HG03439 (cell line): ENCODE measurements around the gene TEKTIP1.
"Not testable (repeated sequence)": the region's sequence is repeated elsewhere in the genome, so short reads cannot be mapped to it uniquely, and the experiment has no call there.

ENCODE experiments used
- ATAC-seq: cut with Tn5 transposase; IDR thresholded peaks from one replicate; pipeline ENCODE4 v1.9.1; 2021; ENCODE audit warnings: mild to moderate bottlenecking, moderate library complexity; ENCODE audit not compliant: unreplicated experiment

Gene TEKTIP1

GRCh38 chr19:3581792-3582191 is 42.8 kb downstream of the TEKTIP1 start:
- not testable (repeated sequence) for ATAC-seq

- not testable (repeated sequence) for ATAC-seq
Measured at GRCh38 chr19:3584036-3584802, 45.2 kb downstream of the TEKTIP1 start.

DNA sequence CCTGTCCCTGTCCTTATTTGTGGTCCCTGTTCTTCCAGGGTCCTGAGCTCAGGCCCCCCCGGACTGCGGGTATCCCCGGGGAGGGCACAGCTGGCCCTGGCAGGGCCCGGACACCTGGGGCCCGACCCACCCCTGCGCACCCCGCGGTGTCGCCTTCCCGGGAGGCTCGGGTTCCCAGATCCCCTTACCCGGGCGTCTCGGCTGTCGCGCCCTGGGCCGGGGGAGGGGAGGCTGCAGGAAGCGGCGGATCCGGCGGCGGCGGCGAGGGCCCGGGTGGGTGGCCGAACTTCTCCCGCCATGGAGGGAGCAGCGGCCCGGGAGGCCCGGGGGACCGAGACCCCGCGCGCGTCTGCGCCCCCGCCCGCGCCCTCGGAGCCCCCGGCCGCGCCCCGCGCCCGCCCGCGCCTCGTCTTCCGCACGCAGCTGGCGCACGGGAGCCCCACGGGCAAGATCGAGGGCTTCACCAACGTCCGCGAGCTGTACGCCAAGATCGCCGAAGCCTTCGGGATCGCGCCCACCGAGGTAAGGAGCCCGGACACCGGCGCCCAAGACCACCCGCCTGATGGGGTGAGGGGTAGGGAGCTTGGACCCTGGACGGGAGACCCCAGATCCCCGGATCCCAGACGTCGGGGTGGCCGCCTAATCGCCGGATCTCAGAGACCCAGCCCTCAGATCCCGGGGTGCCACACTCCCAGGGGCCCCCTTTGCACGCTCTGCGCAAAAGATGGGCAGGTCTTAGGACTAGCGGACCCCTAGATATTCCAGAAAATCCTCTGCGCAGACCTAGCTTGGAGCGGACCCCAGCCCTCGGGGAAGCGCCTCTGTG is 46.5 kb downstream of the TEKTIP1 start, which contains the start of gene GIPC3:
TSS of gene GIPC3 (plus strand) at position 178 of the 826 bp plus-strand sequence. CDS start at position 298, 120 bp downstream.
- no peak for ATAC-seq

DNA sequence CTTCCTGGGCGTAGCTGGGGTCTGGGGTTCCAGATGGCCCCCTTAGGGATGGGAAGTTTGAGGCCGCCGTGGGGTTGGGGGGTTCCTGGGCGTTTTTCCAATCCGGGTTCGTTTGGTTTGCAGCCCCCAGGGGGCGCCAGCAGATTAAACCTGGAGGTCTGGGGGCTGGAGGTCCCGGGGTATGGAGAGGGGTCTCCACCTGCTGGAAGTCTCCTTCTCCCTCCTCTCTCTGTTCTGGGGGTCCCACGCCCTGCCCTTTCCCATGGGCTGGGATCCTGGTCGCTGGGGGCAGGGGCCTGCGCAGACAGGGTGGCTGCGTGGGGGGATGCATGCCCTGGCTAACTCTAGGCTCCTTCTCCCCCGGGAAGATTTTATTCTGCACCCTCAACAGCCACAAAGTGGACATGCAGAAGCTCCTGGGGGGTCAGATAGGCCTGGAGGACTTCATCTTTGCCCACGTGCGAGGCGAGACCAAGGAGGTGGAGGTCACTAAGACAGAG is 47.2 kb downstream of the TEKTIP1 start:
- no peak for ATAC-seq

DNA sequence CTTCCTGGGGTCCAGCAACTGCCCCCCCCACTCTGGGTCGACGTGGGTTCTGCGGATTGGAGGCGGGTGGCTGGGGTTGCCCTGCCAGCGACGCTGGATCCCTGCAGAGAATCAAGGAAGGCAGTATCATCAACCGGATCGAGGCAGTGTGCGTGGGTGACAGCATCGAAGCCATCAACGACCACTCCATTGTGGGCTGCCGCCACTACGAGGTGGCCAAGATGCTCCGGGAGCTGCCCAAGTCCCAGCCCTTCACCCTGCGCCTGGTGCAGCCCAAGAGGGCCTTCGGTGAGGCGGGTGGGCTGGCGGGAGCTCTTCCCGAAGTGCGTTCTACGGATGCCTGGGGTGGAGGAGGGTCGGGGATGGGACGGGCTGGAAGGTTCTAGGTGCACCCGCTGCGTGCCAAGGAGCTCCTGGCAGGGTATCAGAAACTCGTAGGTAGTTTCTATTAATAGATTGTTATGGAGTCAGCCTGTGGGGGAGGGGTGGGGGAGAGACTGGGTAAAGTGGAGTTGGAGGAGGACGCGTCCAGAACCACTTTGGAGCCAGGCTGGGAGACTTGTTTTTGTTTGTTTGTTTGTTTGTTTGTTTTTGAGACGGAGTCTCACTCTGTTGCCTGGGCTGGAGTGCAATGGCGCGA is 47.9 kb downstream of the TEKTIP1 start:
- ATAC-seq = no peak

- no peak for ATAC-seq
Measured at GRCh38 chr19:3589439-3589838, 50.5 kb downstream of the TEKTIP1 start.

DNA sequence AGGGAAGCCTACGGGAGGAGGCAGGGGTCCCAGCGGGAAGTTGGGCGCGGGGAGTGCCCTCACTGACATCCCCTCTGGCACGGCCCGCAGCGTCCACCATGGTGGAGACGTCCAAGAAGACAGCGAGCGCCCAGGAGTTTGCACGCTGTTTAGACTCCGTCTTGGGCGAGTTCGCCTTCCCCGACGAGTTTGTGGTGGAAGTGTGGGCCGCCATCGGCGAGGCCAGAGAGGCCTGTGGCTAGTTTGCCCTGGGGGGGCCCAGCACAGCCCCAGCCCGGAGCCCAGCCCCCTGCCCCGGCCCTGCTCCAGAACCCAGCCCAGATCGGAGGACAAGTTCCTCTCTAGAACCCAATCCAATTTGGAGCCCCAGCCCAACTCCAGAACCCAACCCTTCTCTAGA is 51.0 kb downstream of the TEKTIP1 start:
- ATAC-seq = no peak

DNA sequence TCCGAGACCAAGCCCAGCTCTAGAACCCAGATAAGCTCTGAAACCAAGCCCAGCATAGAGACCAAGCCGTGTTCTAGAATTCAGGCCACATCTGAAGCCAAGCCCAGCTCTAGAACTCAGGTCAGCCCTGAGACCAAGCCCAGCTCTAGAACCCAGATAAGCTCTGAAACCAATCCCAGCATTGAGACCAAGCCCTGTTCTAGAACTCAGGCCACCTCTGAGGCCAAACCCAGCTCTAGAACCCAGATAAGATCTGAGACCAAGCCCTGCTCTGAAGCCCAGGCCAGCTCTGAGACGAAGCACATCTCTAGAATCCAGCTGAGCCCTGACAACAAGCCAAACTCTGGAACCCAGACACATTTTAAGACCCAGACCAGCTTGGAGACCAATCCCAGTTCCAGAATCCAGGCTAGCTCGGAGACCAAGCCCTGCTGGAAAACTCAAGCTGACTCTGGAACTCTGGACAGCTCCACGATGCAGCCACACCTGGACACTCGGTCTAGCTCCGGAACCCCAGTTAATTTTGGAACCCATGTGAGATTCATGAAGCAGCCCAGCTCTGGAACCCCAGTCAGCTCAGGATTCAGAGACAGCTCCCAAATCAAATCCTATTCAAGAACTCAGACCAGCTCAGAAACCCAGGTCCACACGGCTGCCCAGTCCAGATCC is 52.2 kb downstream of the TEKTIP1 start:
- no peak for ATAC-seq

- ATAC-seq = no peak
Measured at GRCh38 chr19:3591876-3592613, 53.1 kb downstream of the TEKTIP1 start.

DNA sequence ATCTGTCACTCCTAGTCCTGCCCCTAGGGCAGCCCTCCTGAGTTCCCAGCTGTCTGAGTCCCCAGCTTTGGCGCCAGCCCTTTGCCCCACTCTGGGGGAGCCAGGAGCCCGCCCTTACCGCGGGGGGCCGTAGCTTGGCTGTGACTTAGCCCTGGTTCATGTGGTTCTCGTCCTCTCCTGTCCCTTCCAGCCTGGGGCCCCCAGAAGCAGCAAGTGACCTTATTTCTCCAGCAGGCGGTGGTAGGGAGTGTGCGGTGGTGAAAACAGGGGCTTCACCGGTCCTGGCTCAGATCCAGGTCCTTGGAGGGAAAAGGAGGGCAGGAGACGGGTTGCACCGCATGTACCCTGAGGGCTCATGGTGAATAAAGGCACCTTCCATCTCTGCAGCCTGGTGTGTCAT is 54.2 kb downstream of the TEKTIP1 start:
- no peak for ATAC-seq
